Kidney tubule cell (primary cell): Measurements from ENCODE around the gene PCYOX1L.

Experiments
- DNase-seq: peaks from one replicate; pipeline ENCODE4 v3.0.0-alpha.2; 2018; ENCODE audit warnings: low spot score

Gene PCYOX1L

DNA sequence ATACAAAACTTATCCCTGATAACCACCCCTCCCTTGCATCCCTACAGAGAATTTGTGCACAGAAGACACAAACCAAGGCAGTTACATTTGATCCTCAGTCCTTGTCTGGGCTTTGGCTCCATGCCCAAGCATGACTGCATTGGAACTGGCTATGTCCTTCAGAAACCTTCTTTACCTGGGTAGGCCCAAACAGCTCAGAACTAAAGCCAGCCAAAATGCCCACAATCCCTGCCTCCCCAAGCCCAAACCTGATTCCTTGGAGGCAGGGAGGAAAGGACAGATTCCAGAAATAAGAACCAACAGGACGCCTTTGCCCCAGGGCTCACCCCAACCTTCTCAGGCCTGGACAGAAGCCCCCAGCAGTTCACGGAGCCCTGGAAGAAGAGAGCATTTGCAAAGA is 13.0 kb downstream of the PCYOX1L start:
- no peak for DNase-seq

DNA sequence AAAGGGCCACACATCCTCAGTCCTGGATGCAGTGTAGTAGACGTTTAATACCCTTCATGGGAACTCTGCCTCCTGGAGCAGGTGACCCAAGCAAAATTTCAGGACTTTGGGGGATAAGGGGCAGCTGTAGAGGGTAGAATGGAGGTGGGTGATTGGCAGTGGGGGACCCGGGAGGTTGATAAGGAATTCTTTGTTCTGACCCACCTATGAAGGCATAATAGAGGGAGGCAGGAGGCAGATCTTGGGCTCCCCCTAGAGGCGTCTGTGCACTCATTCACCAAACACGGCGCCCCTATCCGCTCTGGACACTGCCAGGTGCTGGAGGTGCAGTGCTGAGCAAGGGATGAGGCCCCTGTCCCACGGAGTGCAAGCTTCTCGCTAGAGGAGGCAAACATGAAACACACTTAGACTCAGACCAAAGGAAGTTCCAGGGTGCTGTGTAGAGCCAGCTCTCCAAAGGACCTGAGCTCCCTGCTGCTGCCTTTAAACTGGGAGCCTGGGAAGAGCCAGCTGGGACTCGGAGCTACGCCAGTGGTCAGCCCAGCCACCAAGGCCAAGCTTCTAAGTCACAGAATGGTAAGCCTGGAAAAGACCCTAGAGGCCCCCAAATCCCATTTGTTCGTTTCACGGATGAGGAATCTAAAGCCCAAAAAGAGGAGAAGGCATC is 13.6 kb downstream of the PCYOX1L start:
- peak; percentile 64 for DNase-seq

DNA sequence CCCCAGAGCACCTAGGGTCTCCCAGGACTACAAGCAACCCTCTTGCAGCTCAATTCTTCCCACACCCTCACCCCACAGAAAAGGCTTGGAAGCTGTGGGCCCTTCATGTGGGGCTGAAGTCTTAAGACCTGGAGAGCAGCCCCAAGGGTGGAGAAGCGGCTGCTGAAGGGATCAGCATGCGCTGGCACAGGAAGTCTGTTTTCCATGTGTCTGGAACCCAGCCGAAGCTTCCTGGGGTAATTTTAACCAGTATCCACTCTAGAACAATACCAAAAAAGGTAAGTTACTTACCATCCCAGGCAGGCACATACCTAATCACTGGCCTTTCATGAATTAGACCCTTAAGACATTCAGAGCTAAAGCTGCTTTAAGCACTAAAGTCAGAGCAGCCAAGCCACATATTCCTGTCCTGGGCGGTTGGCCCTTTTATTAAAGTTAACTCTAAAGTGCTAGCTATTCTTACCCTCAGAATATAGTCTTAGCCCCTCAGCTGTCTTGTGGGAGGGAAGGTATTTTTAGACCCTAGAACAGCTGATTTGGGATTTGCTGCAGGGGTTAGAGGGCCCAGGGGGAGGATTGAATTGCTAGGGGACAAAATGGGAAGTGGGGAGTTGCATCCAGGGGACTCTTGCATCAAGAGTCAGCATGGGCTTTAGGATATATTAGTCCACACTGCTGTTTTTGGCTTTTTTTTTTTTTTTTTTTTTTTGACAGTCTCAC is 14.4 kb downstream of the PCYOX1L start:
- no peak for DNase-seq

DNA sequence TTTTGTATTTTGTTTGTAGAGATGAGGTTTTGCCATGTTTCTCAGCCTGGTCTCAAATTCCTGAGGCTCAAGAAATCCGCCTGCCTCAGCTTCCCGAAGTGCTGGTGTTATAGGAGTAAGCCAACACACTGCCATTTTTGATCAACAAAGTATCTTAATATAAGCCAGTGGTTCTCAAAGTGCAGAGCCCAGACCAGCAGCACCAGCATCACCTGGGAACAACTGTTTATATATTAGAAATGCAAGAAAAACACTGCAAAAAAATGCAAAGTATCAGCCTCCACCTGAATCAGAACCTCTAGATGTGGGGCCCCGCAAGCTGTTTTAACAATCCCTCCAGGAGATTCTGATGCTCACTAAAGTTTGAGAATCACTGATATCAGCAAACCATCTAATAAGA is 15.1 kb downstream of the PCYOX1L start:
- DNase-seq = no peak

DNA sequence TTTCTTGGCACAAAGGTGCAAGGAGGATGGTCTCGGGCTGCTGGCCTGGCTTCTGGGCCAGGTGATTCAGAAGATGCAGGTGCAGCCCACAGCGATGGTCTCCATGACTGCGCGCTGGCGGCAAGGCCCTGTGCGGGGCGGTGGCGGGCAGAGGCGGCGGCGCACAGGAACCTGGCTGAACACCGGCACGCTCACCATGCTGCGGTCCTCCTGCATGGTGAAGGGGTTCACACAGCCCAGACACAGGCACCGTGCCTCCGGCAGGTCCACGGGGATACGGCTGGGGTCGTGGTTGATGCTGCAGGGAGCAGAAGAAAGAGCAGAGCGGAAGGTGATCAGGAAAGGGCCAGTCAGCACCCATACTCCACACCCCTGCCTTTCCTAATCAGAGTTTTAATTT is 16.5 kb downstream of the PCYOX1L start:
- no peak for DNase-seq

DNA sequence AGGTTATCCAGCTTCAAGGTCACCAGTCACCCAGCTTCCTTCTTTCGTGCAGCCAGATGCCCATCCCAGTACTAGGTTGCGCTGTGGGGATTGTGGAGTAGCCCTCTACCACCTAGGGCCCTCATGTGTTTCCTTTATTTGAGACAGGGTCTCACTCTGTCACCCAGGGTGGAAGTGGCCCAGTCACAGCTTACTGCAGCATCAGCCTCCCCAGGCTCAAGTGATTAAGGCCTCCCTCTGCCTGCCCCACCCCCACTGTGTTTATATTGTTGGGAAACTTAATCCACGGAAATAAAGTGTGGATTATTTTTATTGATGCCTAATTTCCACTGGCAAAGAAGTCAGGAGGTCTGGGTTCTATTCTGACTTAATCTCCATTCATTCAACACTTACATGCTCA is 17.0 kb downstream of the PCYOX1L start:
- no peak for DNase-seq

DNA sequence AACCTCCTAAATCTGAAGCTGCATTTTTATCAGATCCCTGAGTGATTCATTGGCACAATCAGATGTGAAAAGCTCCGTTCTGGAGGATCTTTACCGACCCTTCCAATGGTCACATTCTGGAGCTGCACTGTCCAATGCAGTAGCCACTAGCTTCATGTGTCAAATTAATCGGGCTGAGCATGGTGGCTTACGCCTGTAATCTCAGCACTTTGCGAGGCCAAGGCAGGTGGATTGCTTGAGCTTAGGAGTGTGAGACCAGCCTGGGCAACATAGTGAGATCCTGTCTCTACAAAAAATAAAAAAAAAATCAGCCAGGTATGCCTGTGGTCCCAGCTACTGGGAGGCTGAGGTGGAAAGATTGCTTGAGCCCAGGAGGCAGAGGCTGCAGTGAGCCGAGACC is 17.6 kb downstream of the PCYOX1L start:
- DNase-seq = no peak

DNA sequence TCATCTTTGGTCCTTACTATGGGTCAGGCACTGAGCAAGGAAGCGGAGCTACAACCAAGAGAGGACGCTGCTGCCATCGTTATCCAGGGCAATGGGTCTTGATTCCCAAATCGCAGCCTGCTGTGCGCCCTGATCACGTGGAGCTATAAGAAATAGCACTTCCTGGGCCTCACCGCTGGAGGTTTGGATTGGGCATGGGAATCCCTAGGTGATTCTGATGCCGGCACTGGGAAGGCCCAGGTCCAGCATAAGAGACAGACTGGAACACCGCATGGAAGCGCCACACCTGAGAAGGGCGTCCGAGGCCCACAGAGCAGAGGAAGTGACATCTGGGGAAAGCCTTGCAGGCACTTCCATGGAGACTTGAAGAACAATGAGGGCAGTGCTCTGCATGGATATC is 18.3 kb downstream of the PCYOX1L start:
- no peak for DNase-seq

DNA sequence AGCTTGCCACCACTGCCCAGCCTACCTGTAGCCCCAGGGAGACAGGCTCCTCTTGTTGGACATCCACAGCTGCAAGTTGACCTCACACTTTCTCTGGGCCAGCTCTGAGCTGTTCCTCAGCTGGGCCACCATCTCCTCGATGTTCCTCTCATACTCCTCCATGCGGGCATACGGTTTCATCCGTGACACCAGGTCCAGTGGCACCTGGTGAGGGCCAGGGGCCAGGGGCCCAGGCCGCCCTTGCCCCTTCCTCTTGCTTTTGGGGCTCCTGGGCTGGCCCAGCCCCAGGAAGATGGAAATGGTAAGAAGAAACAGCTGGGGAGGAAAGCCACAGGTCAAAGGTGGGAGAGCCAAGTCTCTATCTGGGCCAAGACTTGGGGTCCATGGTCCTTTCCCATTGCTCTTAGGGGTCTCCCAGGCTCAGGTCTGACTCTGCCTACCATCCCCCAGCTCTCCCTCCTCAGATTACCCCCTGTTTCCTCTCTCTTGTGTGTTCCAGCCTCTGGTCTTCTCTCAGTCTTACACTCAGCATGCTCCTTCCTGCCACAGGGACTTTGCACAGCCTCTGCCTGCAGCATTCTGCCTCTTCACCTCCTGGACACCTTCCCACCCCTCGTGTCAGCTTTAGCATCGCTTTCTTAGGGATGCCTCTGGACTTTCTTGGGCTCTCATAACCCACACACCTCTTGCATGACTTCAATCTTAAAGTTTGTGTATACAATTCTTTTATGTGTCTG is 19.0 kb downstream of the PCYOX1L start:
- DNase-seq = no peak

DNA sequence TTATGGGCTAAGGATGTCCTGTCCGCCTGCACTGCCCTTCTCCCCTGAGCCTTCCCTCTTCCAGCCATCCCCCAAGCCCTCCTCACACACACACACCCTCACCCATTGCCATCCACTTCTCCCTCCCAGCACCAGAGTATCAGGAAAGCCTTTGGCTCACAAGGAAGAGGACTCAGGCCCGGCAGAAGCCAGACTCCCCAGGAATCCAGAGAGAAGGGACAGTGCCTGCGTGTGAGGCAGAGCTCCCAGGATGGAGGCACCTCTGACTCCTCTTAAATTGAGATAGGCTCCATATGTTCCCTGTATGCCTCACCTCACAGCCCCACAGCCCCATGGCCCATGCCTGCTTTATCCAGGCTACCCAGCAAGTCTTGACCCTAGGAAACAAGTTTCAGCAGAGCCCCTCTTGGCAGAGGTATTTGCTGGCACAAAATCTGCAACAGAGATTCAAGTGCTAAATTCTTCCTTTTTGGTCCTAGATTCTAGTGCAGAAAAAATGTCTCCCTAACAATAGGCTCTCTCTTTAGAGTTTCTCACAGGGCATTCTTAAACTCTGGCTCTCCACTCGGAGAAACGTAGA is 20.5 kb downstream of the PCYOX1L start:
- no peak for DNase-seq

DNA sequence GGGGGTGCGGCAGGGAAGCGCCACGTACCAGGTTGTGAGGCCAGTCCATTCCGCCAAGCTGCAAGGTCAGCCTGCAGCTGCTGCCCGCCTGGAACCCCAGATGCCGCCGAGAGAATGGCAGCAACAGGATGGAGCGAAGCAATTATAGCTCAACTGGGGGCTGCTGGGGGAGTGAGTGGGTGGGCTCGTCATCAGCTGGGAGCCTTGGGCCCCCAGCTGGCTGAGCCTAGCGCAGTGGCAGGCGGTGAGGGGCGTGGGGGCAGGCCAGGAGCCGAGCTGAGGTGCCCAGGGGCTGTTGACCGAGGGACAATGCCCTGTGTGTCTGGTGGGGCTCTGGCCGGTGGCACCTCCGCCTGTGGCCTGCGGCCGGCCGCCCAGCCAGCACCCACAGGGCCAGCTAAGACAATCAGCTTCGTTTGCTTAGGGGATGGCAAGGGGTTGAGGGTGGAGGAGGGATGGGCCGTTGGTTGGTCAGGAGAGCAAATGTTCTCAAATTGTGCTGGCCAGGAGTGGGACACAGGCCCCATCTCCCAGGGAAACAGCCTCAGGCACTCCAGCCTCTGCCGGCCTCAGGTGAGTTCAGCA is 21.4 kb downstream of the PCYOX1L start, which contains the start of gene IL17B:
IL17B (minus strand) TSS at position 116 of the 585 bp plus-strand sequence; CDS start at position 49, 67 bp downstream.
- no peak for DNase-seq

DNA sequence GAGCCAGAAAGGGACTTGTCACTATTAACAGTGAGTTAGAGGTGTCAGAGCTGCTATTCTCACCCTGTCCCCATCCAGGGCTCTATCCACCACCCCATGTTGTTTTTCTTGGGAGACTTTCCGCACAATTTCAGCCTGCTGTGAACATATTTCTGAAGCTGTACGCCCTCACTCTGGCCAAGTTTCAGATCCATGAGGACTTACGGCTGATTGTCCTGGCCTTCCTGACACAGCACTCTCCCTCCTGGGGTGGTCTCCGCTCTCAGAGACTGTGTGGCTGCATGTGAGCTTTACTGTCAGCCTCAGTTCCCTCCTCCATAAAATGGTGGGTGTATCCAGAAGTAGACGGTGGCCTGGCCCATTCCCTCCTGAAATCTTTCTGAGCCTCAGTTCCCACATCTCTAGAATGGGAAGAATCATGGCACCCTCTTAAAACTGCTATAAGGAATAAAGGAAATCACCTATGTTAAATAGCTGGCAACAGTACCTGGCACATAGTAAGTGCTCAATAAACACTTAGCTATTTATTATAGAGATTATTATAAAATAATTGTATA is 22.1 kb downstream of the PCYOX1L start:
- no peak for DNase-seq

DNA sequence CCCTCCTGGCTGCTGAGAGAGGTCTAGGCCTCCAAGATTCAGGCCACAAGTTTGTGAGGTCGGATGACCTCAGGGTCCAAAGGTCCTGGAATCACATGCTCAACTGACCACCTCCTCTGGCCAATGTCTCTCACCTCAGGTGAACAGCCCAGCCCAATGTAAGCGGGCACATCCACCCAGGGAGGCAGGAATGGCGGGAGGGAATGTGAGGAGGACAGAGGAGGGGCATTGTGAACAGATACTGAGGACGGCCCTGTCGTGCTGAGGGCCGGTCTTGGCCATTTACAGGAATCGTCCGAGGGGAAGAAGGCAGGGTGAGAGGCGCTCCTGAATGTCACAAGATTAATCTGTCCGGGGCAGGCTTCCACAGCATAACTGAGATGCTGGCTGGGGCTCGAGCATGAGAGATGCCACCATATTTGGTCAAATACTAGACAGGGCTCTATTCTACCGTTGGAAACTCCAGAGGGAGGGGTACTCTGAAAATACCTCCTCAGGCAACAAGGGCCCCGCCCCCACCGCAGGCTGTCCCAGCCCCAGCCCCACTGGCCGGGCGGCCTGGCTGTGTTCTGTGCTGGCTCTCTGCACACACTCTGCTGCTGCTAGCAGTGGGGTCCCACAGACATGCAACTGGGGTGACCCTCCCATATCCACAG is 22.7 kb downstream of the PCYOX1L start:
- no peak for DNase-seq

DNA sequence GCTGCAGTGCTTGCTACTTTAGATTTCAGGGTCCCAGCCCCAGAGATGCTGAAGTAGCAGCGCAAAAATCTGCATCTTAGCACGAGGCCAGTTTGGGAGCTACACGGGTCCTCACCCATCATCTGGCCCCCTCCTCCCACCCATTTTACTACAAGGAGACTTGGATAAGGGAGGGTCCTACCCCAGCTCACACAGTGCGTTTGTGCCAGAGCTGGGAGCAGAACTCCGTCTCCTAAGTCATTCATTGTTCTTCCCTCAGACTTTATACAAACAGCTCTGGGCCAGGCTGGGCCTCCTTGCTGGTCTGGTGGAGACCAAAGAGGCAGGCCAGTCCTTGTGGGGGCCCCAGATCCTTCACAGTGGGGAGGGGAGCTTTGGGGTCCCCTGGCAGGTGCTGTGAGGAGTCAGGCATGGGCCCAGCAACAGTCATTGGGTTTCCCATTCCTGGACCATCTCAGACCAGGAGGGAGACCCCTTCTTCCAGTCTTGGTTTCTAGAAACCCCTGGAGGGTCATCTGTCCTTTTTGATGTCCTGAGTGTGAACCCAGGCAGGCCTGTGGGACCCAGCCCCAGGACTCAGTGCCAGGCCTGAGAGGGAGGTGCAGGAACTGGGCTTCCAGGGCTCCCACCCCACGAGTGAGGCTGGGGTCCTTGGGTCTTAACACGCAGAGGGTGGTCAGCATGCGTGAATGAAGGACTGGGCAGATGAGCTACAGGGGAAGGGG is 23.6 kb downstream of the PCYOX1L start:
- no peak for DNase-seq

DNA sequence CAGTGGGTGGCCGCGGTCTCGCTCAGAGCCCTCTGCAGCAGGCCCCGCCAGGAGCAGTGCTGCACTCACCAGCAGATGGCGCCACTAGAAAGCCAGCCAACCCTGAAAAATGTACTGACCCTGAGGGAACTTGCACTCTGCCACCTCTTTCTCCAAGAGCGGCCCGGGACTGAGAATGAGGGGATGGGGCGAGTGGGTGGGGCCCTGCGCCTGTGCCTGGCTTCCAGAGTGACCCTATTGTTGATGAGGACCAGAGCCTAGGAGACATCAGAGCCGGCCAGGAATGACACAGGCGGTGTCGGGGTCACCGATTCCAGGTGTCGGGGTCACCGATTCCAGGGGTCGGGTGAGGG is 24.1 kb downstream of the PCYOX1L start:
- peak; percentile 64 for DNase-seq

DNA sequence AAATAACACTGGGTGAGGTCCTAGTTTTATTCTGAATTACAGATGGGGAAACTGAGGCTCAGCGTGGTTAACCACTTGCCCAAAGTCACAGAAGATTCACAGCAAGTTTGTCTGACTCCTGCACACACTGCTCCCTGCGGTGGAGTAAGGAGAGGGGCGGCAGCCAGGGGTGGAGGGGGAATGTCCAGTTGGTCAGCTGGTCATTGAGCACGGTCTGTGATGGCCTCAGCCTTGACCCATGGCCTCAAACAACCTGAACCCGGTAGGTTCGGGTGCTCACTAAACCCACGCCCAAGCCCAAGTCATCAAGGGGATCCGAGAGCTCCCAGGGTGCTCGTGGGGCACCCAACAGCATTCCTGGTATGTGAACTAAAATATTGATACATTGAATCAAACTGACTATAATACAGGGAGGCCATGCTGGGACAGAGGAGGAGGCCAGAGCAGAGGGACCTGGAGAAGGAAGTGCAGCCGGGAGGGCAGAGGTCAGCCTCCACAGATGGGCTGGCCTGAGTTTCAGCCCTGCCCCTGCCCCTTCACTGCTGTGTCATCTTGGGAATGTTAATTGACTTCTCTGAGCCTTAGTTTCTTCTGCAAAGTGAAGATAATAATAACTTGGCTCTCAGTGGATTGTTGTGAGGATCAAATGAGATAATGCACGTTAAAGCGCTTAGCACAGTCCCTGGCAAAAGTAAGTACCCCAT is 24.8 kb downstream of the PCYOX1L start:
- no peak for DNase-seq

DNA sequence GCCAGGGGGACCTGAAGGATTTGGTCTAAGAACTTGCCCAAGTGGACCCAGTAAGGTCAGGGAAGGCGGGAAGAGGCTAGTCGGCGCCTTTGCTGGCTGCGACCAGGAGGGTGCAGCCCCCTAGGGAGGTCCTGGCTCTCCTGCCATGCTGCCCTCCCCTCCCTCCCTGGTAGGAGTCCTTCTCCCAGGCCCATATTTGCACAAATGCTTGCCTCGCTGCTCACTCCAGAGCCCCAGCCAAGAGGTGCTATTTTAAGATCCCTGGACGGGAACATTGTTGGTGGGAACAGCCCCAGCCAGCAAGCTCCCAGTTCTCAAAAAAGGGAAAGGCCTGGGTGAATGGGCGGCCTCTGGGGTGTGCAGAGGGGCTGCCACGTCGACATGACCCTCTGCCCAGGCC is 25.6 kb downstream of the PCYOX1L start:
- DNase-seq = no peak

DNA sequence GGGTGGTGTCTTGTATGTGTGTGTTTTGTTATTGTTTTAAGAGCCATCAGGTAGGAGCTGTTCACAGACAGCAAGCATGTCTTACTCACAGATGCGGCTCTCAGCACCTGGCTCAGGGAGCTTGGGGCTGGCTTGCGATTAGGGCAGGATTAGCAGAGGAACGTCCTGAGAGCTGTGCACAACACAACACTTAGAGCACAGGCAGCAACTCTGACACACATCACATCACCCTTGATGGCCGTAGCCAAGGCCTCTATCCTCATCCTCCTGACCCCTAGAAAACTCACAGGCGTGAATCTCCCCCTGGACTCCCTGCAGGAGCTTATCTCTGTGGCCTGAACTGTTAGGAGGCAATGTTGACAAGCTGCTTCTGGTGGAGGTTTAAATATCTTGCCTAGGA is 28.3 kb downstream of the PCYOX1L start:
- DNase-seq = no peak

DNA sequence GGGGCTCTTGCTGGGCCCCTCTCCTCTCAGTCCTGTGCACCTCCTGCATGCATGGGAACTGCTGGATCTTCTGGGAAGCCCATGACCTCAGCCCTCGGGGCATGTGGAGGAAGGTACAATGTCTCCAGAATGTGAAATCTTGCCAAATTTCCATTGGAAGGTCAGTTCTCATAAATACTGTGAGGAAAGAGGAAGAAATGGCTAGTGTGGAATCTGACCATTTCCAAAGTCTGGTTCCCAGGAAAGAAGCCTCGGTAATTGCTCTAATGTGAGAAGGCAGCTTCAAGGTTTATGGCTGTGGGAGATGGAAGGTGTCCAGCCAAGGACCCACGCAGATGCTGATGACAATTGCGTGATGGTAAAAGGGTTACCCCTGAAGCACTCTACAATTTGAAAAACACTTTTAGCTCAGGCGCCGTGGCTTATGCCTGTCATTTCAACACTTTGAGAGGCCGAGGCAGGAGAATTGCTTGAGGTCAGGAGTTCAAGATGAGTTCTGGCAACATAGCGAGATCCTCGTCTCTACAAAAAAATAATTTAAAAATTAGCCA is 29.3 kb downstream of the PCYOX1L start:
- DNase-seq = no peak

DNA sequence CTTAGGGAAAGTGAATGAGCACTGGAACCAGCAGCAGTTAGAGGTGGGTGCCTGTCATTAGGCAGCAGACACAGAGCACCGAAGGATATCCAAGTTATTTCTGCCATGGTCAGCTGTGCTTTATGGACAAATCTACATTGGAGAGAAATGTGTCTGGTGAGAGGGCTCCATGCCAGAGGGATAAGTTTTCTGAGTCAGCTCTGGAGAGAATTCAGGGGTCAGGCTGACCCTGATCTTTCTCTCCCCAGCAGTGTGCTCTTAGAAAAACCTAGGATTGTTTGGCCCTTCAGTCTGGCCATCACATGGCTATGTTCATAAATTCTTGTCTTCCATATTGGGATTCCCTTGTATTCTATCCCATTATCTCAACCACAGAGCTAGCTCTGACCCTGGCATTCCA is 30.1 kb downstream of the PCYOX1L start:
- no peak for DNase-seq
